KMS-11 (cell line): Measurements from ENCODE around the gene TTC16.

Source experiments
- H2AFZ ChIP-seq: fragments of 200-600 bp; sonication (generic); 2 replicates; pipeline ENCODE4 v1.6.1; 2016; ENCODE audit warnings: antibody characterized with exemption, mixed run types, low read depth
- H3K27ac ChIP-seq: fragments of 200-600 bp; sonication (generic); 2 replicates; pipeline ENCODE4 v1.6.1; 2016; ENCODE audit warnings: mild to moderate bottlenecking, mixed run types
- H3K27me3 ChIP-seq: fragments of 200-600 bp; sonication (generic); 2 replicates; pipeline ENCODE4 v1.6.1; 2017; ENCODE audit warnings: mild to moderate bottlenecking, low read depth, mixed run types, moderate library complexity; ENCODE audit not compliant: insufficient read depth
- H3K36me3 ChIP-seq: fragments of 200-600 bp; sonication (generic); 2 replicates; pipeline ENCODE4 v1.6.1; 2017; ENCODE audit warnings: mild to moderate bottlenecking, mixed run types; ENCODE audit not compliant: insufficient read depth
- H3K4me1 ChIP-seq: fragments of 200-600 bp; sonication (generic); 2 replicates; pipeline ENCODE4 v1.6.1; 2016; ENCODE audit warnings: mild to moderate bottlenecking, low read depth, mixed run types; ENCODE audit not compliant: poor library complexity, severe bottlenecking
- H3K4me2 ChIP-seq: fragments of 200-600 bp; sonication (generic); 2 replicates; pipeline ENCODE4 v1.7.0; 2016; ENCODE audit warnings: mild to moderate bottlenecking, mixed run types
- H3K4me3 ChIP-seq: fragments of 200-600 bp; sonication (generic); IDR thresholded peaks from 2 replicates; pipeline ENCODE4 v1.6.1; 2017; ENCODE audit warnings: low read depth, low read length, mixed read lengths; ENCODE audit not compliant: insufficient read depth
- H3K79me2 ChIP-seq: fragments of 200-600 bp; sonication (generic); 2 replicates; pipeline ENCODE4 v1.6.1; 2016; ENCODE audit warnings: low read depth, mixed run types; ENCODE audit not compliant: insufficient read depth
- H3K9ac ChIP-seq: fragments of 200-600 bp; sonication (generic); 2 replicates; pipeline ENCODE4 v1.6.1; 2016; ENCODE audit warnings: mild to moderate bottlenecking, mixed run types
- H4K20me1 ChIP-seq: fragments of 200-600 bp; sonication (generic); 2 replicates; pipeline ENCODE4 v1.6.1; 2016; ENCODE audit warnings: mild to moderate bottlenecking, mixed run types; ENCODE audit not compliant: insufficient read depth
- CTCF ChIP-seq: fragments of 200-600 bp; sonication (generic); conservative IDR thresholded peaks from 2 replicates; pipeline ENCODE4 v1.6.1; 2017; ENCODE audit warnings: low read depth, mild to moderate bottlenecking, antibody characterized with exemption, low read length, moderate library complexity, mixed read lengths

TTC16 gene

DNA sequence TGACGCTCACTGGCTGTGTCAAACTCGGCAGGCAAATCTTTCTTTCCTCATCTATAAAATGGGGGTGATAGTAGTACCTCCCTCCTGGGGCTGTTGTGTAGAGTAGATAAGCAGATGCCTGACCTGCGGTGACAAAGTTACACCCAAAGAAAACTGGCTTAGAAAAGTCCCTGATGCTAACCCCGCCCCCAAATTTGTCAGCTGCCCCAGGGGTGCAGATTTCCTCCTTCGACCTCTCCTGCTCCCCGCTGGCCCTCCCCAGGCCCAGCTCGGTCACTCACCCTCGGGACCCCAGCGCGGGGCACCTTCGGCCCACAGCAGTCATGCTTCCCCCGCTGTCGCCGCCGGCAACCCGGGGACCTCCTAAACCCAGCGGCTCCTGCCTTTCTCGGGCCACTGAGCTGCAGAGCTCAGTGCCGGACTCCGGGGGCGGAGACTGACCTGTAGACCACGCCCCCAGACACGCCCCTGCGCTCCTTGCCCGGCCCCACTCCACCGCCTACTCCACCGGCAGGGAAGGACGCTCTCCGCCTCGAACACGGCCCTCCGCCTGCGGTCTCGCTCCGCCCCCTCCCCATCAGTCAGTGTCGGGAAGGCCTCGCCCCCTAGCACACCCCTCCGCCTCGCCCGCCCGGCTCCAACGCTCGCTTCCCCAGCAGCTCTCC is 55.2 kb downstream of the TTC16 start:
- Histone ChIP-seq H3K27ac (peak overlapping the region; percentile 51), H3K4me3 (no peak overlapping the region), H3K27me3 (no peaks in the 10 kb centered on the region), H3K4me1 (peaks cover 61% of the 10 kb centered on the region), H3K9ac (0 out of 2 replicates have a peak overlapping the region, but pooled peaks have one; percentile 14), H3K36me3 (no peaks in the 10 kb centered on the region), H3K79me2 (peaks cover 13% of the 10 kb centered on the region; the same call in 1 of the 2 replicates), H3K4me2 (peak overlapping the region; percentile 71), H2AFZ (peak overlapping the region; percentile 9; the same call in 1 of the 2 replicates), H4K20me1 (no peaks in the 10 kb centered on the region)
- TF ChIP-seq CTCF, result no peak

GRCh38 chr9:127771570-127772189 is 55.8 kb downstream of the TTC16 start:
- peaks cover 65% of the 10 kb centered on the region for H3K4me1 ChIP-seq
- H3K9ac ChIP-seq, result no peak overlapping the region
- no peaks in the 10 kb centered on the region for H4K20me1 ChIP-seq
- peak overlapping the region; percentile 42; the same call in 1 of the 2 replicates for H3K27ac ChIP-seq
- H2AFZ ChIP-seq, result peak overlapping the region; percentile 27; the same call in 1 of the 2 replicates
- no peaks in the 10 kb centered on the region for H3K27me3 ChIP-seq
- peaks cover 17% of the 10 kb centered on the region for H3K79me2 ChIP-seq
- H3K4me3 ChIP-seq, result no peak overlapping the region
- H3K4me2 ChIP-seq, result peak overlapping the region; percentile 43
- no peak for TF ChIP-seq CTCF
- no peaks in the 10 kb centered on the region for H3K36me3 ChIP-seq

- H3K4me1 ChIP-seq, result peaks cover 69% of the 10 kb centered on the region
- no peaks in the 10 kb centered on the region for H4K20me1 ChIP-seq
These were observed 56.7 kb downstream of the TTC16 start for GRCh38 chr9:127772603-127773002.

DNA sequence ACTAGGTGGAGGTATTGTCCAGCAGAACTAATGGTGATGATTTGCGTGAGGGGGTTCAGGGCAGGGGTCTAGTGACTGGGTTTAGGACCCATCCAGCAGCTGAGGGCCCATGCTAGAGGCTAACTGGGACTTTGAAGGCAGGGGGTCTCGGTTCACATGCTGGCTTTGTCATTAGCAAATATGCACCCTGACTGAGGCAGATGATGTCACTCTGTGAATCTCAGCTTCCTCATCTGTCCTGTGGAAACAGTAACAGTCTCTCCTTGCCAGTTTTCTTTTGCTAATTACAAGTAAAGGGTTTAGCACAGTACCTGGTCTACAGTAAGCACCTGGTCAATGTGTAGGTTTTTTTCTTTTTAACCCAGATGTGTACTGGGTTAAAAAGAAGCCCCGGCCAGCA is 57.4 kb downstream of the TTC16 start:
- Histone ChIP-seq H3K79me2 (peaks cover 30% of the 10 kb centered on the region), H3K4me3 (no peak overlapping the region), H3K27ac (peak overlapping the region; percentile 42; the same call in 1 of the 2 replicates), H3K36me3 (no peaks in the 10 kb centered on the region), H3K9ac (no peak overlapping the region), H3K27me3 (no peaks in the 10 kb centered on the region), H3K4me1 (peaks cover 72% of the 10 kb centered on the region), H2AFZ (no peak overlapping the region), H3K4me2 (no peak overlapping the region), H4K20me1 (no peaks in the 10 kb centered on the region)
- no peak for TF ChIP-seq CTCF

More at GRCh38 chr9:127772603-127773002, 56.7 kb downstream of the TTC16 start:
- Histone ChIP-seq H3K36me3 (no peaks in the 10 kb centered on the region), H3K4me2 (no peak overlapping the region), H3K9ac (no peak overlapping the region), H3K27me3 (no peaks in the 10 kb centered on the region), H2AFZ (no peak overlapping the region), H3K27ac (peak overlapping the region; percentile 42; the same call in 1 of the 2 replicates), H3K79me2 (peaks cover 24% of the 10 kb centered on the region), H3K4me3 (no peak overlapping the region)
- TF ChIP-seq CTCF, result no peak
